Panc1 (cell line): Measurements from ENCODE around the gene M6PR. TPM values are rescaled to one million over a fixed set of nuclear protein-coding genes. Genes with fewer than 3 reads are reported as not detected.
"Not testable (repeated sequence)": the region's sequence is repeated elsewhere in the genome, so short reads cannot be mapped to it uniquely, and the experiment has no call there.

ENCODE experiments used
- ATAC-seq: fragments of 200-7000 bp; cut with Tn5 transposase; 2 replicates; pipeline ENCODE4 v1.9.1; 2020; ENCODE audit warnings: mild to moderate bottlenecking, moderate library complexity
- BruUV-seq: library from RNA; stranded (reverse); fragments of 400-500 nt; replicated peaks from 2 replicates; lab custom pipeline; 2021; lab: Mats Ljungman, UMichigan
- CTCF ChIA-PET: fragments of 300-600 bp; sonication (Branson Sonifier 250); formaldehyde crosslinking; loops from one replicate; lab custom pipeline; 2022; ENCODE audit warnings: antibody characterized with exemption; lab: Charles Lee
- POLR2A ChIA-PET: fragments of 300-600 bp; sonication (Branson Sonifier 250); formaldehyde crosslinking; loops from one replicate; lab custom pipeline; 2022; ENCODE audit warnings: antibody characterized with exemption; lab: Charles Lee
- DNase-seq: peaks from one replicate; pipeline ENCODE4 v3.0.0-alpha.2; 2010; ENCODE audit warnings: low read depth, low spot score
- H3K27ac ChIP-seq: 2 replicates; pipeline ENCODE4 v1.5.1; 2011; ENCODE audit warnings: mild to moderate bottlenecking, low read length, inconsistent platforms
- H3K27me3 ChIP-seq: fragments of 200-500 bp; sonication (Bioruptor generic); 2 replicates; pipeline ENCODE4 v1.6.0; 2014; ENCODE audit warnings: low read length, inconsistent platforms; ENCODE audit not compliant: control insufficient read depth, insufficient read depth
- H3K36me3 ChIP-seq: fragments of 200-500 bp; sonication (Bioruptor generic); 2 replicates; pipeline ENCODE4 v1.5.1; 2014; ENCODE audit warnings: inconsistent platforms, mild to moderate bottlenecking, low read length, moderate library complexity; ENCODE audit not compliant: control insufficient read depth, insufficient read depth
- H3K4me1 ChIP-seq: 2 replicates; pipeline ENCODE4 v1.5.1; 2011; ENCODE audit warnings: inconsistent platforms, mild to moderate bottlenecking, low read length, moderate library complexity; ENCODE audit not compliant: control insufficient read depth, insufficient read depth
- H3K4me3 ChIP-seq, 2 experiments: 2 replicates each; pipeline ENCODE4 v1.5.1; 2011 to 2012; ENCODE audit warnings: low read depth in 2 of 2, low read length in 2 of 2, mild to moderate bottlenecking in 2 of 2, inconsistent platforms in 1 of 2, moderate library complexity in 1 of 2
- H3K9me3 ChIP-seq: fragments of 200-500 bp; sonication (Bioruptor generic); 2 replicates; pipeline ENCODE4 v1.5.1; 2014; ENCODE audit warnings: low read depth, mild to moderate bottlenecking, inconsistent platforms, low read length, moderate library complexity; ENCODE audit not compliant: control insufficient read depth, insufficient read depth
- POLR2AphosphoS5 ChIP-seq: IDR thresholded peaks from 2 replicates; pipeline ENCODE4 v1.6.1; 2012; ENCODE audit warnings: mild to moderate bottlenecking, low read depth, low read length, moderate library complexity
- SIN3A ChIP-seq: IDR thresholded peaks from 2 replicates; pipeline ENCODE4 v1.6.1; 2012; ENCODE audit warnings: low read depth, mild to moderate bottlenecking, low read length, moderate library complexity, borderline replicate concordance; ENCODE audit not compliant: insufficient read depth
- TCF7L2 ChIP-seq: IDR thresholded peaks from 2 replicates; pipeline ENCODE4 v1.6.1; 2011; ENCODE audit warnings: mild to moderate bottlenecking, low read depth, low read length, inconsistent platforms
- in situ Hi-C: cut with HindIII; loops from 2 replicates; pipeline ENCODE4 v1.10.0; 2016; ENCODE audit warnings: low sequenced_read_pairs, low pct_unique_long_range_greater_than_20kb
- intact Hi-C: fragments of 100-400 bp; cut with micrococcal nuclease; formaldehyde crosslinking; loops from one replicate; pipeline ENCODE4 v1.10.0; 2022; ENCODE audit not compliant: unreplicated experiment
- total RNA-seq: library from RNA; stranded (reverse); gene quantifications from one replicate; pipeline ENCODE4 v1.2.1, GENCODE V29; 2021; ENCODE audit not compliant: unreplicated experiment
- TF ChIP-seq, protein P1 (sequence below): fragments of 450-650 bp; IDR thresholded peaks from 2 replicates; pipeline ENCODE4 v1.5.1; 2017; ENCODE audit warnings: mild to moderate bottlenecking
- TF ChIP-seq, protein P2 (sequence below), 2 experiments: IDR thresholded peaks; 2 replicates each; pipeline ENCODE4 v1.6.1; 2011 to 2012; ENCODE audit warnings: low read depth in 2 of 2, control low read depth in 1 of 2, low read length in 1 of 2, mild to moderate bottlenecking in 1 of 2, moderate library complexity in 1 of 2; ENCODE audit not compliant: insufficient read depth in 1 of 2

The M6PR gene
- total RNA-seq, 1 experiment from 2014 or later, result 161 TPM

DNA sequence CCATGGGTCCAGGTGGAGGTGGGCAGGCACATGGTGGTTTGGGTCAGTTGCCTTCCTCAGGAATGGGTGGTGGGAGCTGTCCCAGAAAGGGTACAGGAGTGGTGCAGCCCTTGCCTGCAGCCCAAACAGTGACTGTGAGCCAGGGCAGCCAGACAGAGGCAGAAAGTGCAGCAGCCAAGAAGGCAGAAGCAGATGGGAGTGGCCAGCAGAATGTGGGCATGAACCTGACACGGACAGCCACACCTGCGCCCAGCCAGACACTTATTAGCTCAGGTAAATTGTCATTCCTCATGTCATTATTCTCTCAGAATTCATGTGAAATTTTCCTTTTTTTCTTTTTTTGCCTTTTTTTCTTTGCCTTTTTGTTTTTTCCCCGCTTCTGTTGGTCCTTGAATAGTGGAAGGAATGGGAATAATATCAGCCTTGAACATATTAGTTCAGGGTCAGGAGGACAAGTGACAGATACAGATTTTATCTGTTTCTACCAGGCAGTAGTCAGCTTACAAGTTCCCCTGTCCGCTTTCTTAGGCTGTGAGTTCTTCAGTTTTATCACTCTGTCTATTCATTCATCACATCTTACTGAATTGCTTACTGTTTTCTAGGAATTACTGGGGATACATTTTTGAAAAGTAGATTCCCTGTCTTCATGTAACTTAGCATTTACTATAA lies 18.7 kb downstream of the M6PR start:
- H3K9me3 ChIP-seq, H3K36me3 ChIP-seq, POLR2A ChIA-PET, H3K27me3 ChIP-seq, intact Hi-C loops, BruUV-seq, in situ Hi-C loops, H3K27ac ChIP-seq, H3K4me1 ChIP-seq, H3K4me3 ChIP-seq, DNase-seq, ATAC-seq, CTCF ChIA-PET: not testable (repeated sequence)

DNA sequence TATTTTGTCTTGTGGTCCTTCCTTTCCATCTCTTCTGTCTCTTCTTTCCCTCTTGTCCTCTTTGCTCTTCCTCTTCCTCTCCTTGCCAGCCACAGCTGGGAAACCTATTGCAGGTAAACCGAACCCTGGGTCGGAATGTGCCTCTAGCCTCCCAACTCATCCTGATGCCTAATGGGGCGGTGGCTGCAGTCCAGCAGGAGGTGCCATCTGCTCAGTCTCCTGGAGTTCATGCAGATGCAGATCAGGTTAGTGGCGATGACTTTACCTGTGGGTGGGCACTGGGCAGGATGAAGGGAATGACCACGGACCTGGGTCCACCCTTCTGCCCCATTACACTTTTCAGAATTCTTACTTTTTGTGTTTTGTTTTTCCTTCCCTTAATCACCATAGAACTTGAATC lies 26.9 kb downstream of the M6PR start:
- ATAC-seq (no peak), DNase-seq (no peak)
- in situ Hi-C loops (no loop called here), intact Hi-C loops (no loop called here)
- TF ChIP-seq, protein P1, sequence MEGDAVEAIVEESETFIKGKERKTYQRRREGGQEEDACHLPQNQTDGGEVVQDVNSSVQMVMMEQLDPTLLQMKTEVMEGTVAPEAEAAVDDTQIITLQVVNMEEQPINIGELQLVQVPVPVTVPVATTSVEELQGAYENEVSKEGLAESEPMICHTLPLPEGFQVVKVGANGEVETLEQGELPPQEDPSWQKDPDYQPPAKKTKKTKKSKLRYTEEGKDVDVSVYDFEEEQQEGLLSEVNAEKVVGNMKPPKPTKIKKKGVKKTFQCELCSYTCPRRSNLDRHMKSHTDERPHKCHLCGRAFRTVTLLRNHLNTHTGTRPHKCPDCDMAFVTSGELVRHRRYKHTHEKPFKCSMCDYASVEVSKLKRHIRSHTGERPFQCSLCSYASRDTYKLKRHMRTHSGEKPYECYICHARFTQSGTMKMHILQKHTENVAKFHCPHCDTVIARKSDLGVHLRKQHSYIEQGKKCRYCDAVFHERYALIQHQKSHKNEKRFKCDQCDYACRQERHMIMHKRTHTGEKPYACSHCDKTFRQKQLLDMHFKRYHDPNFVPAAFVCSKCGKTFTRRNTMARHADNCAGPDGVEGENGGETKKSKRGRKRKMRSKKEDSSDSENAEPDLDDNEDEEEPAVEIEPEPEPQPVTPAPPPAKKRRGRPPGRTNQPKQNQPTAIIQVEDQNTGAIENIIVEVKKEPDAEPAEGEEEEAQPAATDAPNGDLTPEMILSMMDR, result no peak
- TF ChIP-seq TCF7L2 (no peak), SIN3A (no peak), POLR2AphosphoS5 (no peak)
- TF ChIP-seq, protein P2, sequence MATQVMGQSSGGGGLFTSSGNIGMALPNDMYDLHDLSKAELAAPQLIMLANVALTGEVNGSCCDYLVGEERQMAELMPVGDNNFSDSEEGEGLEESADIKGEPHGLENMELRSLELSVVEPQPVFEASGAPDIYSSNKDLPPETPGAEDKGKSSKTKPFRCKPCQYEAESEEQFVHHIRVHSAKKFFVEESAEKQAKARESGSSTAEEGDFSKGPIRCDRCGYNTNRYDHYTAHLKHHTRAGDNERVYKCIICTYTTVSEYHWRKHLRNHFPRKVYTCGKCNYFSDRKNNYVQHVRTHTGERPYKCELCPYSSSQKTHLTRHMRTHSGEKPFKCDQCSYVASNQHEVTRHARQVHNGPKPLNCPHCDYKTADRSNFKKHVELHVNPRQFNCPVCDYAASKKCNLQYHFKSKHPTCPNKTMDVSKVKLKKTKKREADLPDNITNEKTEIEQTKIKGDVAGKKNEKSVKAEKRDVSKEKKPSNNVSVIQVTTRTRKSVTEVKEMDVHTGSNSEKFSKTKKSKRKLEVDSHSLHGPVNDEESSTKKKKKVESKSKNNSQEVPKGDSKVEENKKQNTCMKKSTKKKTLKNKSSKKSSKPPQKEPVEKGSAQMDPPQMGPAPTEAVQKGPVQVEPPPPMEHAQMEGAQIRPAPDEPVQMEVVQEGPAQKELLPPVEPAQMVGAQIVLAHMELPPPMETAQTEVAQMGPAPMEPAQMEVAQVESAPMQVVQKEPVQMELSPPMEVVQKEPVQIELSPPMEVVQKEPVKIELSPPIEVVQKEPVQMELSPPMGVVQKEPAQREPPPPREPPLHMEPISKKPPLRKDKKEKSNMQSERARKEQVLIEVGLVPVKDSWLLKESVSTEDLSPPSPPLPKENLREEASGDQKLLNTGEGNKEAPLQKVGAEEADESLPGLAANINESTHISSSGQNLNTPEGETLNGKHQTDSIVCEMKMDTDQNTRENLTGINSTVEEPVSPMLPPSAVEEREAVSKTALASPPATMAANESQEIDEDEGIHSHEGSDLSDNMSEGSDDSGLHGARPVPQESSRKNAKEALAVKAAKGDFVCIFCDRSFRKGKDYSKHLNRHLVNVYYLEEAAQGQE (IDR thresholded peaks at IDR 0.05; ENCODE audit: insufficient read depth in 1 of 2, low read depth in 2 of 2, low read length in 1 of 2), result no peak
- CTCF ChIA-PET, result no interaction called here
- no peak overlapping the region for H3K27ac ChIP-seq
- BruUV-seq, result no TSS peak
- no peaks in the 10 kb centered on the region for H3K4me1 ChIP-seq
- POLR2A ChIA-PET, result no interaction called here
- no peak overlapping the region for H3K4me3 ChIP-seq
- no peaks in the 10 kb centered on the region for H3K36me3 ChIP-seq
- H3K27me3 ChIP-seq, result no peaks in the 10 kb centered on the region
- no peaks in the 10 kb centered on the region for H3K9me3 ChIP-seq

DNA sequence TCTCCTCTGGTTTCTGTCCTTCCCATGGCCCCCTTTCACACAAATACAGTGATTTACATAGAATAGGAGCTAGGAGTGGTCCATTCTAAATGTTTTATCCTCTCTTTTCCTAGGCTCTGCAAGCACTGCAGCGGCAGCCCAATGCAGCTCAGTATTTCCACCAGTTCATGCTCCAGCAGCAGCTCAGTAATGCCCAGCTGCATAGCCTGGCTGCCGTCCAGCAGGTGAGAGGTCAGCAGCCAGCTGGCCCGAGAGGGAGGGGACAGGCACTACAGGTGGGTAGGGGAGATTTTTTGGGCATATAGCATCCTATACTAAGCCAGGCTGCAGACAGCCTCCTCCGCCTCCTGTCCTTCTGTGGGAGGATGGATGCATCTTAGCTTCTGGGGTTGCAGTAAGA lies 29.8 kb downstream of the M6PR start:
- H3K36me3 ChIP-seq, in situ Hi-C loops, H3K4me3 ChIP-seq, CTCF ChIA-PET, ATAC-seq, H3K9me3 ChIP-seq, POLR2A ChIA-PET, intact Hi-C loops, H3K27me3 ChIP-seq, DNase-seq, BruUV-seq, H3K27ac ChIP-seq, H3K4me1 ChIP-seq: not testable (repeated sequence)
